Liver (tissue), 9 donors: ENCODE results near the gene CD180. TPM values are rescaled to one million over a fixed set of nuclear protein-coding genes. Genes with fewer than 3 reads are reported as not detected.

Experiments
- DNase-seq: peaks from one replicate; pipeline ENCODE4 v3.0.0-alpha.2; 2017; ENCODE audit warnings: low spot score
- H3K27ac ChIP-seq, 2 donors: one replicate each; pipeline ENCODE4 v1.7.0; 2013; ENCODE audit warnings: inconsistent platforms in 2 of 2, low read length in 2 of 2, control low read depth in 1 of 2, low read depth in 1 of 2, mild to moderate bottlenecking in 1 of 2
- H3K27me3 ChIP-seq, 4 donors: one replicate each; pipeline versions ENCODE4 v1.6.1 to v1.7.0; 2013; ENCODE audit warnings: low read length in 3 of 4, inconsistent platforms in 1 of 4, mild to moderate bottlenecking in 1 of 4, moderate library complexity in 1 of 4; ENCODE audit not compliant: control insufficient read depth in 4 of 4, insufficient read depth in 4 of 4
- H3K36me3 ChIP-seq, 4 donors: one replicate each; pipeline versions ENCODE4 v1.6.1 to v1.7.0; 2013; ENCODE audit warnings: low read length in 3 of 4, mild to moderate bottlenecking in 3 of 4, low read depth in 1 of 4, moderate library complexity in 1 of 4; ENCODE audit not compliant: control insufficient read depth in 4 of 4, insufficient read depth in 3 of 4
- H3K4me1 ChIP-seq, 4 donors: one replicate each; pipeline versions ENCODE4 v1.6.1 to v1.7.0; 2013; ENCODE audit warnings: low read length in 3 of 4, mild to moderate bottlenecking in 3 of 4, moderate library complexity in 1 of 4; ENCODE audit not compliant: control insufficient read depth in 4 of 4, insufficient read depth in 4 of 4
- H3K4me3 ChIP-seq, 3 donors: one replicate each; pipeline versions ENCODE4 v1.6.1 to v1.7.0; 2013; ENCODE audit warnings: low read length in 3 of 3, control low read depth in 1 of 3, low read depth in 1 of 3, mild to moderate bottlenecking in 1 of 3
- H3K9ac ChIP-seq, 2 donors: one replicate each; pipeline ENCODE4 v1.7.0; 2013; ENCODE audit warnings: low read length in 2 of 2, mild to moderate bottlenecking in 2 of 2, moderate library complexity in 2 of 2, control low read depth in 1 of 2, low read depth in 1 of 2
- H3K9me3 ChIP-seq, 4 donors: one replicate each; pipeline versions ENCODE4 v1.6.1 to v1.7.0; 2013; ENCODE audit warnings: low read length in 3 of 4; ENCODE audit not compliant: control insufficient read depth in 4 of 4
- ATF3 ChIP-seq: IDR thresholded peaks from 2 replicates; pipeline ENCODE4 v1.6.1; 2016; ENCODE audit warnings: antibody characterized with exemption
- CTCF ChIP-seq: fragments of 150-350 bp; IDR thresholded peaks from 2 replicates; pipeline ENCODE4 v1.5.1; 2017; ENCODE audit warnings: improper control_type of control experiment, low read depth, low read length; ENCODE audit not compliant: missing input control
- EGR1 ChIP-seq, 2 donors: IDR thresholded peaks; 2 replicates each; pipeline ENCODE4 v1.6.1; 2016 to 2018; ENCODE audit warnings: antibody characterized with exemption in 2 of 2, low read depth in 2 of 2
- FOXA1 ChIP-seq: IDR thresholded peaks from 2 replicates; pipeline ENCODE4 v1.6.1; 2016; ENCODE audit warnings: antibody characterized with exemption
- FOXA2 ChIP-seq: IDR thresholded peaks from 2 replicates; pipeline ENCODE4 v1.6.1; 2016; ENCODE audit warnings: antibody characterized with exemption
- GABPA ChIP-seq, 2 donors: IDR thresholded peaks in 1 of 2; conservative IDR thresholded peaks in 1 of 2; 2 replicates each; pipeline ENCODE4 v1.6.1; 2016; ENCODE audit warnings: antibody characterized with exemption in 2 of 2, mild to moderate bottlenecking in 1 of 2, moderate library complexity in 1 of 2
- HNF4A ChIP-seq, 2 donors: conservative IDR thresholded peaks; 2 replicates each; pipeline ENCODE4 v1.6.1; 2016; ENCODE audit warnings: antibody characterized with exemption in 2 of 2, mild to moderate bottlenecking in 2 of 2
- JUND ChIP-seq, 2 donors: IDR thresholded peaks; 2 replicates each; pipeline ENCODE4 v1.6.1; 2016; ENCODE audit warnings: antibody characterized with exemption in 2 of 2
- MAX ChIP-seq: IDR thresholded peaks from 2 replicates; pipeline ENCODE4 v1.6.1; 2016; ENCODE audit warnings: antibody characterized with exemption
- RAD21 ChIP-seq, 2 donors: IDR thresholded peaks; 2 replicates each; pipeline ENCODE4 v1.6.1; 2016; ENCODE audit warnings: antibody characterized with exemption in 2 of 2, mild to moderate bottlenecking in 2 of 2
- REST ChIP-seq: IDR thresholded peaks from 2 replicates; pipeline ENCODE4 v1.6.1; 2016; ENCODE audit warnings: antibody characterized with exemption, mild to moderate bottlenecking
- RXRA ChIP-seq, 2 donors: IDR thresholded peaks; 2 replicates each; pipeline ENCODE4 v1.6.1; 2017 to 2018; ENCODE audit warnings: antibody characterized with exemption in 2 of 2, mild to moderate bottlenecking in 1 of 2
- SP1 ChIP-seq: IDR thresholded peaks from 2 replicates; pipeline ENCODE4 v1.6.1; 2018; ENCODE audit warnings: antibody characterized with exemption, mild to moderate bottlenecking
- TAF1 ChIP-seq: conservative IDR thresholded peaks from 2 replicates; pipeline ENCODE4 v1.6.1; 2016; ENCODE audit warnings: antibody characterized with exemption, mild to moderate bottlenecking
- YY1 ChIP-seq: IDR thresholded peaks from 2 replicates; pipeline ENCODE4 v1.6.1; 2016; ENCODE audit warnings: antibody characterized with exemption, mild to moderate bottlenecking
- ZBTB33 ChIP-seq: IDR thresholded peaks from 2 replicates; pipeline ENCODE4 v1.6.1; 2016; ENCODE audit warnings: antibody characterized with exemption
- WGBS: extraction: QIAGEN DNeasy Blood & Tissue Kit; methylation state at CpG from one replicate; pipeline ENCODE4 v1.1.7; 2013; 5-methylcytosine and 5-hydroxymethylcytosine counted together
- polyA plus RNA-seq, 2 donors: library from polyadenylated mRNA; stranded (reverse) in 1 of 2; unstranded in 1 of 2; fragments of 200-250 nt in 1 of 2; fragments of >200 nt in 1 of 2; fragmentation: Nextera tagmentation in 1 of 2; extraction: Ambion mirVana in 1 of 2; gene quantifications; one replicate each; pipeline versions ENCODE4 v1.2.1 to v1.2.3, GENCODE V29; 2013 to 2015
- total RNA-seq, 2 donors: library from RNA; depleted of rRNA; stranded (reverse); fragments of >200 nt; gene quantifications; one replicate each; pipeline ENCODE4 v1.2.3, GENCODE V29; 2014
- donor health status: healthy.
- donor health status: healthy.
- donor health status: healthy.
- donor health status: healthy.
- donor health status: healthy.

Gene CD180
- total and polyA plus RNA-seq, 4 donors = 0.33 to 3.7 (median 0.78) TPM

GRCh38 chr5:67222243-67223025, 25.8 kb upstream of the CD180 start:
- Histone ChIP-seq H3K9ac (no peak overlapping the region), H3K4me1 (no peaks in the 10 kb centered on the region), H3K27ac (peak overlapping the region in 1 of 2 donors; percentile 16), H3K36me3 (no peaks in the 10 kb centered on the region), H3K27me3 (no peaks in the 10 kb centered on the region), H3K9me3 (no peaks in the 10 kb centered on the region), H3K4me3 (no peak overlapping the region)
- no peak for DNase-seq
- no peak for TF ChIP-seq RXRA (IDR thresholded peaks at IDR 0.05)
- TF ChIP-seq FOXA2 = no peak
- no peak for TF ChIP-seq YY1
- TF ChIP-seq FOXA1 = no peak
- TF ChIP-seq TAF1 = no peak
- no peak for TF ChIP-seq ZBTB33
- no peak for TF ChIP-seq EGR1 (IDR thresholded peaks at IDR 0.05; ENCODE audit: low read depth in 2 of 2)
- 82% methylated on average over 5 of the region's 5 CpGs for WGBS

- no peaks in the 10 kb centered on the region for H3K27me3 ChIP-seq
- H3K9ac ChIP-seq = no peak overlapping the region
- no peak overlapping the region for H3K4me3 ChIP-seq
- TF ChIP-seq REST (no peak), HNF4A (conservative IDR thresholded peaks at IDR 0.05) (no peak), ATF3 (no peak), EGR1 (IDR thresholded peaks at IDR 0.05; ENCODE audit: low read depth in 2 of 2) (no peak), YY1 (no peak), FOXA2 (no peak), CTCF (no peak), RAD21 (IDR thresholded peaks at IDR 0.05) (no peak), ZBTB33 (no peak), RXRA (IDR thresholded peaks at IDR 0.05) (no peak), MAX (no peak), SP1 (no peak), JUND (IDR thresholded peaks at IDR 0.05) (no peak), GABPA (IDR thresholded peaks at IDR 0.05 in 1 of 2, conservative IDR thresholded peaks at IDR 0.05 in 1 of 2) (no peak)
- H3K27ac ChIP-seq = peak overlapping the region in 1 of 2 donors; percentile 16
- H3K4me1 ChIP-seq = peaks cover 0 to 2% (median 1%) of the 10 kb centered on the region in 4 donors
- WGBS = 84% methylated on average over 9 of the region's 9 CpGs
- H3K36me3 ChIP-seq = no peaks in the 10 kb centered on the region
- DNase-seq = no peak
- no peaks in the 10 kb centered on the region for H3K9me3 ChIP-seq
Observed at GRCh38 chr5:67221487-67222242, 25.1 kb upstream of the CD180 start.
